OCI-LY3 (cell line): ENCODE results near the gene RYK.

Source experiments
- EZH2phosphoT487 ChIP-seq: fragments of 200-600 bp; shearing (Covaris generic); IDR thresholded peaks from 2 replicates; pipeline ENCODE4 v1.6.1; 2018; ENCODE audit warnings: antibody characterized with exemption, mixed run types, low read depth
- TF ChIP-seq, protein P1 (sequence below): fragments of 200-600, 300-600 bp; sonication (generic); IDR thresholded peaks from 2 replicates; pipeline ENCODE4 v1.5.1; 2014; ENCODE audit warnings: antibody characterized with exemption, low read length, low read depth

DNA sequence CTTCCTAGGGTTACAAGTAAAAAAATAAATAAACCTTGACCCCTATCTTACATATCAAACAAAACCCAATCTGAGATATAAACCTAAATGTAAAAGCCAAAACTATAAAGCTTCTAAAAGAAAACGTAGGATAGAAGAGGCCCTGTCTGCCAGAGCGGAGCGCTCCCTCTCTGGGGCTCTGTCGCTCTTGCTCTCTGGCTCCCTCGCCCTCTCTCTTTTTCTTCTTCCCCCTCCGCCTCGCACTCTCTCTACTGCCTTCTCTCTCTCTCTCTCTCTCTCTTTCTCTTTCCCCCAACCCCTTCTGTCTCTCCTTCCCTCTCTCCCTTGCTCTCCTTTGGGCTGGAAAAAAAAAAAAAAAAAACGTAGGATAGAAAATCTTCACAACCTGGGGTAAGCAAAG is 21.6 kb downstream of the RYK start:
- TF ChIP-seq, protein P1, sequence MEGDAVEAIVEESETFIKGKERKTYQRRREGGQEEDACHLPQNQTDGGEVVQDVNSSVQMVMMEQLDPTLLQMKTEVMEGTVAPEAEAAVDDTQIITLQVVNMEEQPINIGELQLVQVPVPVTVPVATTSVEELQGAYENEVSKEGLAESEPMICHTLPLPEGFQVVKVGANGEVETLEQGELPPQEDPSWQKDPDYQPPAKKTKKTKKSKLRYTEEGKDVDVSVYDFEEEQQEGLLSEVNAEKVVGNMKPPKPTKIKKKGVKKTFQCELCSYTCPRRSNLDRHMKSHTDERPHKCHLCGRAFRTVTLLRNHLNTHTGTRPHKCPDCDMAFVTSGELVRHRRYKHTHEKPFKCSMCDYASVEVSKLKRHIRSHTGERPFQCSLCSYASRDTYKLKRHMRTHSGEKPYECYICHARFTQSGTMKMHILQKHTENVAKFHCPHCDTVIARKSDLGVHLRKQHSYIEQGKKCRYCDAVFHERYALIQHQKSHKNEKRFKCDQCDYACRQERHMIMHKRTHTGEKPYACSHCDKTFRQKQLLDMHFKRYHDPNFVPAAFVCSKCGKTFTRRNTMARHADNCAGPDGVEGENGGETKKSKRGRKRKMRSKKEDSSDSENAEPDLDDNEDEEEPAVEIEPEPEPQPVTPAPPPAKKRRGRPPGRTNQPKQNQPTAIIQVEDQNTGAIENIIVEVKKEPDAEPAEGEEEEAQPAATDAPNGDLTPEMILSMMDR, result no peak
- no peak for TF ChIP-seq EZH2phosphoT487
